Memory B cell (primary cell): ENCODE measurements around the gene ABLIM2.

Experiments
- ATAC-seq: fragments of 150-1000 bp; cut with Tn5 transposase; 2 replicates; pipeline ENCODE4 v1.10.0; 2021; ENCODE audit warnings: low read depth, mild to moderate bottlenecking, moderate library complexity
- DNase-seq, 2 donors: peaks; one replicate each; pipeline ENCODE4 v3.0.0; 2022; ENCODE audit warnings: low spot score in 2 of 2
- H3K27ac Mint-ChIP-seq: one replicate; pipeline ENCODE4 v1.8.0; 2022; ENCODE audit warnings: mild to moderate bottlenecking, moderate library complexity, mixed read lengths
- H3K27me3 Mint-ChIP-seq: one replicate; pipeline ENCODE4 v1.8.0; 2022; ENCODE audit warnings: mixed read lengths
- H3K36me3 Mint-ChIP-seq: one replicate; pipeline ENCODE4 v1.8.0; 2022; ENCODE audit warnings: mild to moderate bottlenecking, mixed read lengths
- H3K4me1 Mint-ChIP-seq: one replicate; pipeline ENCODE4 v1.8.0; 2022; ENCODE audit warnings: mixed read lengths
- H3K4me3 Mint-ChIP-seq: one replicate; pipeline ENCODE4 v1.8.0; 2022; ENCODE audit warnings: mild to moderate bottlenecking, moderate library complexity, mixed read lengths
- H3K9me3 Mint-ChIP-seq: one replicate; pipeline ENCODE4 v1.8.0; 2022; ENCODE audit warnings: mixed read lengths

Gene ABLIM2

DNA sequence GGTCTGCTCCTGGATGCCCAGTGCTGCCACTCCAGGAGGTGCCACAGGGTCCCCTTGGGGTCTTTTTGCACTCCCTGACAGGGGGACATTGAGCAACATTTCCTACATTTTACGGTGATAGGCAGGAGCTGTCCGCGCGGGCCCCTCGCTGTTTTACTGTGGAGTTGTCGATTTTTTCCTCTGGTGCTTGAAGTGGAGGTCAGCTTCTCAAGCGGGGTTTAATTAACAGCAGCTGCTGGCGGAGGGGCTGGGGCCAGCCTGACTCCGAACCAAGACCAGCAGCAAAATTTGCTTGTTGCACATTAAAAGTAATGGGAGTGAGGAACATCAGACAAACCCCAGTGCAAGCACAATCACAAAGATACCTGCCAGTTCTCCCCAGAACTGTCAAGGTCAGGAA, 27.3 kb upstream of the ABLIM2 start:
- DNase-seq: no peak
- Mint-ChIP-seq H3K4me3 (no peak overlapping the region), H3K27ac (no peak overlapping the region), H3K36me3 (no peaks in the 10 kb centered on the region), H3K9me3 (no peaks in the 10 kb centered on the region), H3K4me1 (peaks cover 6% of the 10 kb centered on the region), H3K27me3 (peaks cover 20% of the 10 kb centered on the region)
- no peak for ATAC-seq

DNA sequence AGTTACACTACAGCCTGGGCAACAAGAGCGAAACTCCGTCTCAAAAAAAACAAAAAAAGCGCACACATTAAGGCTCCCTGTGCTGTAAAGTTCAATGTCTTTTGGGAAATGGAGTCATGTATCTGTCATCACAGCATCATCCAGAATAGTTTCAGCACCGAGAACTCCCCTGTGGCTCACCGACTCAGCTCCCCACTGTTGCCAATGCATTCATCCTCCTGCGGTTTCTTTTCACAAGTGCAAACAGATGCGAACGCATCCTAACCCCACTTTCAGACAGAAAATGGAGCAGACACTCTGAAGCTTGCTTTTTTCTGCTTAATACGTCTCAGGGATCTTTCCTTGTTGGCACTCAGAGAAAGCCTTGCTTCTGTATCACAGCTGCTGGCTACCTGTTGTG, 26.7 kb upstream of the ABLIM2 start:
- Mint-ChIP-seq H3K9me3 (no peaks in the 10 kb centered on the region), H3K4me1 (peaks cover 7% of the 10 kb centered on the region), H3K27ac (no peak overlapping the region), H3K36me3 (no peaks in the 10 kb centered on the region), H3K4me3 (no peak overlapping the region), H3K27me3 (peaks cover 20% of the 10 kb centered on the region)
- ATAC-seq (no peak), DNase-seq (no peak)

DNA sequence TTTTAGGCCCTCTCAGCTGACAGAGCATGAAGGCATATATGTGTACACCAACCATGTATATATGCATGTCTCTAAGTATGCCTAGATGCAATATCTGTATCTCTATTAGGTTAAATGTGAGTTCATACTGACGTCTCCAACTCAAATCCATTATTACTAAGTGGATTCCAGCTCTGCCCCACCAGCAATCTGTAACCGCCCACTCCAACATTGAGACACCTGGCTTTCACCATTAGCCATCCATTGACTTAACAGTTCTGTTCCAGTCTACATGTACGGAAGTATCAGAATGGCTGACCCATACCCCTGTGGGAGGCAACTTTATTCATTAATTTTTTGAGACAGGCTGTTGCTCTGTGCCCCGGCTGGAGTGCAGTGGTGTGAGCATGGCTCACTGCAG, 25.4 kb upstream of the ABLIM2 start:
- H3K27ac Mint-ChIP-seq: no peak overlapping the region
- H3K27me3 Mint-ChIP-seq: peaks cover 14% of the 10 kb centered on the region
- H3K4me3 Mint-ChIP-seq: no peak overlapping the region
- DNase-seq (no peak), ATAC-seq (no peak)
- no peaks in the 10 kb centered on the region for H3K36me3 Mint-ChIP-seq
- H3K9me3 Mint-ChIP-seq: no peaks in the 10 kb centered on the region
- peaks cover 5% of the 10 kb centered on the region for H3K4me1 Mint-ChIP-seq

- H3K27me3 Mint-ChIP-seq: peaks cover 9% of the 10 kb centered on the region
- no peaks in the 10 kb centered on the region for H3K36me3 Mint-ChIP-seq
- no peak overlapping the region for H3K4me3 Mint-ChIP-seq
- no peak for ATAC-seq
- no peak overlapping the region for H3K27ac Mint-ChIP-seq
- peaks cover 5% of the 10 kb centered on the region for H3K4me1 Mint-ChIP-seq
- DNase-seq: no peak
- no peaks in the 10 kb centered on the region for H3K9me3 Mint-ChIP-seq
Measured at GRCh38 chr4:8182858-8183725, 24.5 kb upstream of the ABLIM2 start.

- no peak overlapping the region for H3K27ac Mint-ChIP-seq
- H3K4me3 Mint-ChIP-seq: no peak overlapping the region
- ATAC-seq (no peak), DNase-seq (no peak)
- H3K36me3 Mint-ChIP-seq: no peaks in the 10 kb centered on the region
- H3K4me1 Mint-ChIP-seq: peaks cover 5% of the 10 kb centered on the region
- H3K9me3 Mint-ChIP-seq: no peaks in the 10 kb centered on the region
- H3K27me3 Mint-ChIP-seq: peaks cover 4% of the 10 kb centered on the region
Measured at GRCh38 chr4:8182294-8182693, 23.7 kb upstream of the ABLIM2 start.

GRCh38 chr4:8181844-8182243, 23.2 kb upstream of the ABLIM2 start:
- Mint-ChIP-seq H3K27me3 (peaks cover 3% of the 10 kb centered on the region), H3K4me1 (peaks cover 5% of the 10 kb centered on the region), H3K9me3 (no peaks in the 10 kb centered on the region), H3K27ac (no peak overlapping the region), H3K4me3 (no peak overlapping the region), H3K36me3 (no peaks in the 10 kb centered on the region)
- ATAC-seq (no peak), DNase-seq (no peak)

- Mint-ChIP-seq H3K27ac (no peak overlapping the region), H3K4me1 (peaks cover 7% of the 10 kb centered on the region), H3K4me3 (no peak overlapping the region), H3K27me3 (peaks cover under 1% of the 10 kb centered on the region), H3K9me3 (no peaks in the 10 kb centered on the region), H3K36me3 (no peaks in the 10 kb centered on the region)
- ATAC-seq (no peak), DNase-seq (no peak)
Measured at GRCh38 chr4:8181119-8181518, 22.5 kb upstream of the ABLIM2 start.

GRCh38 chr4:8180310-8181093, 21.9 kb upstream of the ABLIM2 start:
- no peak overlapping the region for H3K27ac Mint-ChIP-seq
- H3K36me3 Mint-ChIP-seq: no peaks in the 10 kb centered on the region
- no peak for DNase-seq
- H3K4me3 Mint-ChIP-seq: no peak overlapping the region
- no peaks in the 10 kb centered on the region for H3K27me3 Mint-ChIP-seq
- peaks cover 7% of the 10 kb centered on the region for H3K4me1 Mint-ChIP-seq
- ATAC-seq: no peak
- H3K9me3 Mint-ChIP-seq: no peaks in the 10 kb centered on the region

GRCh38 chr4:8179771-8180170, 21.2 kb upstream of the ABLIM2 start:
- no peaks in the 10 kb centered on the region for H3K36me3 Mint-ChIP-seq
- peaks cover 7% of the 10 kb centered on the region for H3K4me1 Mint-ChIP-seq
- H3K4me3 Mint-ChIP-seq: no peak overlapping the region
- DNase-seq: no peak
- no peak overlapping the region for H3K27ac Mint-ChIP-seq
- no peak for ATAC-seq
- no peaks in the 10 kb centered on the region for H3K9me3 Mint-ChIP-seq
- H3K27me3 Mint-ChIP-seq: no peaks in the 10 kb centered on the region

- Mint-ChIP-seq H3K9me3 (no peaks in the 10 kb centered on the region), H3K27me3 (no peaks in the 10 kb centered on the region), H3K27ac (no peak overlapping the region), H3K4me3 (no peak overlapping the region), H3K36me3 (no peaks in the 10 kb centered on the region), H3K4me1 (peaks cover 7% of the 10 kb centered on the region)
- DNase-seq (no peak), ATAC-seq (no peak)
Measured at GRCh38 chr4:8179074-8179473, 20.5 kb upstream of the ABLIM2 start.

GRCh38 chr4:8177956-8178355, 19.3 kb upstream of the ABLIM2 start:
- Mint-ChIP-seq H3K36me3 (no peaks in the 10 kb centered on the region), H3K4me3 (no peak overlapping the region), H3K27ac (no peak overlapping the region), H3K4me1 (peaks cover 7% of the 10 kb centered on the region), H3K27me3 (no peaks in the 10 kb centered on the region), H3K9me3 (no peaks in the 10 kb centered on the region)
- ATAC-seq (no peak), DNase-seq (no peak)

DNA sequence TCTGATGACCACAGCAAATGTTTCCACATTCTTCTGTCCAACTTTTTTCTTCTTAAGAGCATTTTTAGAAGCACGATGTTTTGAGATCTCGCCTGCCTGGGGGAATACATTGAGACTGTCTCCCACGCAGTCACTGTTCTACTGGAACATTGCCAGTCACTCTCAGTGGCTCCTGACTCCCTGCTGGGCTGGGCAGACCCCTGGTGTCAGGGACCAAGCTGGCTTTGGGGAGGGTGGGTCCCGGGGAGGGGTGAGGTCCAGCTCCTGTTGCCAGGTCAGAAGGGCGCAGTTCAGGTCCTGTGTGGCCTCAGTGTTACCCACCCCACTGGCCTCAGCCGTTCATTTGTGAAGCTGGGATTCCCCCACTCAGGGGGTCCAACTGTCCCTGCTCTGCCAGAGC, 18.9 kb upstream of the ABLIM2 start:
- no peak for ATAC-seq

GRCh38 chr4:8176547-8177399, 18.2 kb upstream of the ABLIM2 start:
- H3K27me3 Mint-ChIP-seq: peaks cover under 1% of the 10 kb centered on the region
- H3K4me3 Mint-ChIP-seq: no peak overlapping the region
- H3K27ac Mint-ChIP-seq: no peak overlapping the region
- H3K4me1 Mint-ChIP-seq: peaks cover 16% of the 10 kb centered on the region
- ATAC-seq (peak; percentile 58), DNase-seq (peak; percentile 46 to 51)
- no peaks in the 10 kb centered on the region for H3K36me3 Mint-ChIP-seq
- no peaks in the 10 kb centered on the region for H3K9me3 Mint-ChIP-seq

More for the DNA sequence above, 18.9 kb upstream of the ABLIM2 start:
- Mint-ChIP-seq H3K27me3 (no peaks in the 10 kb centered on the region), H3K9me3 (no peaks in the 10 kb centered on the region), H3K36me3 (no peaks in the 10 kb centered on the region), H3K27ac (no peak overlapping the region), H3K4me3 (no peak overlapping the region), H3K4me1 (peaks cover 8% of the 10 kb centered on the region)
- no peak for DNase-seq

- peaks cover 4% of the 10 kb centered on the region for H3K27me3 Mint-ChIP-seq
- no peak overlapping the region for H3K27ac Mint-ChIP-seq
- DNase-seq (no peak), ATAC-seq (no peak)
- H3K4me3 Mint-ChIP-seq: no peak overlapping the region
- no peaks in the 10 kb centered on the region for H3K36me3 Mint-ChIP-seq
- no peaks in the 10 kb centered on the region for H3K9me3 Mint-ChIP-seq
- peaks cover 18% of the 10 kb centered on the region for H3K4me1 Mint-ChIP-seq
Measured at GRCh38 chr4:8175686-8176085, 17.1 kb upstream of the ABLIM2 start.
